NCI-H2196 treated with DMSO at 0.1 percent for 48 hours (cell line): ENCODE results near the gene VPS11.
"Not testable (repeated sequence)": the region's sequence is repeated elsewhere in the genome, so short reads cannot be mapped to it uniquely, and the experiment has no call there.

Experiments
- DNase-seq: peaks from one replicate; lab custom pipeline; 2025; ENCODE audit not compliant: unreplicated experiment; lab: John Stamatoyannopoulos, UW

Gene VPS11

DNA sequence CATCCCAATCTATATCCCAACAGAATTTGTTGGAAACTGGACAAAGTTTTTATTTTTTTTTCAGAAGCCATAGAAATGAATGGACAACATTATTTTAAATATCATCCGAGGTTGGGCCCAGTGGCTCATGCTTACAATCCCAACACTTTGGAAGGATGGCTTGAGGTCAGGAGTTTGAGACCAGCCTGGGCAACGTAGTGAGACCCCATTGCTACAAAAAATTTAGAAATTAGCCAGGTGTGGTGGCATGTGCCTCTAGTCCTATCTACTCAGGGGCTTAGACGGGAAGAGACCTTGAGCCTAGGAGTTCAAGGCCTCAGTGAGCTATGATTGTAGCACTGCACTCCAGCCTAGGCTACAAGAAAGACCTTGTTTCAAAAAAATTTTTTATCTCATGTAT, 32.8 kb upstream of the VPS11 start:
- DNase-seq = no peak

DNA sequence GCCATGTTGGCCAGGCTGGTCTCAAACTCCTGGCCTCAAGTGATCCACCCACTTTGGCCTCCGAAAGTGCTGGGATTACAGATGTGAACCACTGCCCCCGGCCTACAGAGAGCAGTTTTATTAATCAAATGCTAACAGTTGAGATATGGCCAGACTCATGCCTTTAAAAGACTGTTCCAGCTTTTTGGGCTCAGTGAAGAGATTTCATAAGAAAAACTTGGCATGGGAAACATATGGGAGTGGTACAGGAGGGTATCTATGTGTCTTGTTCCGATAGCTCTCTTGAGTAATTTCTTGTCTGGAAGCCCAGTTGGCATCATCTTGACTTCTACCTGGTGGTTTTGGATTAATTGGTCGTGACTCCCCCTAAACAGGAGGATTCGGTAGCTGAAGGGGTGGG, 28.7 kb upstream of the VPS11 start:
- no peak for DNase-seq

DNA sequence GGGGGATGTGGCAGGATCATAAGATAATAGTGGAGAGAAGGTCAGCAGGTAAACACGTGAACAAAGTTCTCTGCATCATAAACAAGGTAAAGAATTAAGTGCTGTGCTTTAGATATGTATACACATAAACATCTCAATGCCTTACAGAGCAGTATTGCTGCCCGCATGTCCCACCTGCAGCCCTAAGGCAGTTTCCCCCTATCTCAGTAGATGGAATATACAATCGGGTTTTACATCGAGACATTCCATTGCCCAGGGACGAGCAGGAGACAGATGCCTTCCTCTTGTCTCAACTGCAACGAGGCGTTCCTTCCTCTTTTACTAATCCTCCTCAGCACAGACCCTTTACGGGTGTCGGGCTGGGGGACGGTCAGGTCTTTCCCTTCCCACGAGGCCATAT, 28.1 kb upstream of the VPS11 start:
- DNase-seq = not testable (repeated sequence)

DNA sequence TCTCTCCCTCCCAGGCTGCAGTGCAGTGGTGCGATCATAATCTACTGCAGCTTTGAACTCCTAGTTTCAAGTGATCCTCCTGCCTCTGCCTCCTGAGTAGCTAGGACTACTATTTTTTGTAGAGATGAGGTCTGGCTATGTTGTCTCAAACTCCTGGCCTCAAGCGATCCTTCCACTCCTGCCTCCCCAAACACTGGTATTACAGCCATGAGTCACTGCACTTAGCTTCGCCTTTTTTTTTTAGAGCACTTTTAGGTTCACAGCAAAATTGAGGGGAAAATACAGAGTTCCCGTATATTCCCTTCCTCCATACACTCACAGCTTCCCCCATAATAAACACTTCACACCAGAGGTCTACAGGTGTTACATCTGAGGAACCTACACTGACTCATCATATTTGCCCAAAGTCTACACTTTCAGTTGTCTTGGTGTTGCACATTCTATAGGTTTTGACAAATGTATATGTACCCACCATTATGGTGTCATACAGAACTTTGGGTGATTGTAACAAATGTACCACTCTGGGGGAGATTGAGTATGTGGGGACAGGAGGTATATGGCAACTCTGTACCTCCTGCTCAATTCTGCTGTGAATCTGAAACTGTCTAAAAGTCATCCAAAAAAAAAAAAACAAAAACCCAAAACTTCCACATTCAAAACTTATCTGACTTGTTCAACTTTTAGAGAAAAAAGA, 25.6 kb upstream of the VPS11 start:
- DNase-seq = no peak

DNA sequence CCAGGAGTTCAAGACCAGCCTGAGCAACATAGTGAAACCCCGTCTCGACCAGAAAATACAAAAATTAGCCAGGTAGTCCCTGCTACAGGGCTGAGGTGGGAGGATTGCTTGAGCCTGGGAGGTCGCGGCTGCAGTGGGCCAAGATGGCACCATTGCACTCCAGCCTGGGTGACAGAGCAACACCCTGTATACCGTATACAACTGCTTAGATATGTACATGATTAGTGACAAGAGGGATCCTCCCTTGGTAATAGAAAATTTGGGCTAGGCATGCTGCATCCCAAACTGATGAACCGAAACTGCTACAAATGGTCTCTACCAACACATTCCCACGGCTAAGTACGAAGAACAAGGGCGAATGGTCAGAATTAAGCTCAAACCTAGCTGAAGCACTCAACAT, 24.7 kb upstream of the VPS11 start:
- DNase-seq = no peak

DNA sequence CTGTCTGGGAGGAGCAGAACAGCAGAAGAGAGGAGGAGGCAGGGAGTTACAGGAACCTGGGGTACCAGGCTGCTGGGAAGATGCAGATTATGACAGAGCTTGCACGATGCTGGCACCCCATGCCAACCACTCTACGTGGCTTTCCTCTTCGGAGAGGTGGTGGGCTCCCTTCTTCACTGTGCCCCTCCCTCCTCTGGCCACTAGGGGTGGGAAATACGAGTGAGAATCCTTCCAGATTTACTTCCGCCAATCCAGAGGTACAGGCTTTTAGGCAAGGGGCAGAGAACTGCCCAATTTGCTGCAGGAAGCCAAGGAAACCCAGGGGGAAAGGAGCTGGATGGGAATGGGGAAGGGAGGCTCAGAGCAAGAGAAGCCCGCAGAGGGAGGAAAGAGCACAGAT, 22.9 kb upstream of the VPS11 start:
- no peak for DNase-seq

DNA sequence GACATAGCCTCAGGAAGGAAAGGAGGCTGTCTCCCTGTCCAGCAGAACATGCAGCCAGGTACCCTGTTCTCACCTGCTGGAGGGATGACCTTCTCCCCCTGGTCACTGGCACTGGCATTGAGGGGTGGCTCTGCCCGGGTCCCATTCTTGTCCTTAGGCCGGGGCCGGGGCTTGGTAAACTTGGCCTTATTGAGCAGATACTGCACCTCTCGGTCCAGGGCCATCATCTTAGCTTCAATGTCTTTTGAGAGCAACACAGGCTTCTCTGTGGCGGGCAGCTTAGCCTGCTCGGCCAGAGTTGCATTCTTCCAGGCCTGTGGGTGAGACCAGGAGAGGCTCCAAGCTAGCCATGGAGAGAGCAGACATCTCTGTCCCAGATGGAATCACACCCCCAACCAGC, 21.1 kb upstream of the VPS11 start:
- no peak for DNase-seq

DNA sequence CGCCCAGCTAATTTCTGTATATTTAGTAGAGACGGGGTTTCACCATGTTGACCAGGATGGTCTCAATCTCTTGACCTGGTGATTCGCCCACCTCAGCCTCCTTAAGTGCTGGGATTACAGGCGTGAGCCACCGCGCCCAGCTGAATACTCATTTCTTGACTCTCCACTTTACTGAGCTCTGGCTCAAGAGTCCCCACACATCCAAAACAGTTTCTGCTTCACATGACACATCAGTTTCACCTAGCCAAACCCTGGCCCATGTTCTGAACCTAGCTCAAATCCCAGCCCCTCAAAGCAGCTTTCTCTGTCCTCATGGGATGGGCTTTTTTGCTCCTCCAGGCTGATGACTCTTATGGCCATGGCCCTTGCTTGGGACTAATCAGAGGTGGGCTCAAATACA, 20.4 kb upstream of the VPS11 start:
- no peak for DNase-seq

DNA sequence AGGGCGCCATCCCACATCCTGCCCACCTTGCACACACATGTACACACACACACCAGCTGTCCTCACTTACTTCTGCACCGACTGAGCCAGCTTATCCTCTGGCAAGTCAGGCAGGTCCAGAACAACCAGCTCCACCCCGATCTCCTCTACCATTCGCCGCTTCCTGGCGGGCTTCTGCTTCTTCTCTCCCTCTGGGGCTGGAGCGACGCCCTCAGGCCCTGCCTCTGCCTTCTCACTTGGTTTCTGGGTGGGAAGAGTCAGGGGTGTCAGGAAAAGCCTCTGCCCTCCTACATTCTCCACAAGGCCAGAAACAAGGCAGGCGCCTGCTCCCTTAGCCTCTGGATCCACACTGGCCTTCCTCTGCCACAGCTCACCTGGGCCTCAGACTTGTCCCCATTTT, 19.0 kb upstream of the VPS11 start:
- no peak for DNase-seq

DNA sequence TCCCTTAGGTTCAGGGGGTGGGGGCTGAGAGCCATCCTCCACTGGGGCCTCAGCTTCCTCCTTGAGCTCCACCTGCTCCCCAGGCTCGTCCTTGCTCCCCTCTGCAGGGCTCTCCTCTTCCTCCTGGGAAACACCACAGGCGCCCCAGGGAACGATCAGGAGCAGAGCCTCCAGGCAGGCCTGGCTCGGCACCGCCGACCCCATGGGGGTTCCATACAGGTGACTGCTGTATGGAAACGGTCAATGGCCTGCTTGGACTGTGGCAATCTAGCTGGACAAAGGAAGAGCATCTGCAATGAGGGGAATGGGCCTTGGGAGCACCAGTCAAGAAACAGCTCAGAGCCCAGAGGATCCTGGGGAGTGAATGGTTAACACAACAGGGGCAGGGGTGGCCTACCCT, 18.5 kb upstream of the VPS11 start:
- no peak for DNase-seq

DNA sequence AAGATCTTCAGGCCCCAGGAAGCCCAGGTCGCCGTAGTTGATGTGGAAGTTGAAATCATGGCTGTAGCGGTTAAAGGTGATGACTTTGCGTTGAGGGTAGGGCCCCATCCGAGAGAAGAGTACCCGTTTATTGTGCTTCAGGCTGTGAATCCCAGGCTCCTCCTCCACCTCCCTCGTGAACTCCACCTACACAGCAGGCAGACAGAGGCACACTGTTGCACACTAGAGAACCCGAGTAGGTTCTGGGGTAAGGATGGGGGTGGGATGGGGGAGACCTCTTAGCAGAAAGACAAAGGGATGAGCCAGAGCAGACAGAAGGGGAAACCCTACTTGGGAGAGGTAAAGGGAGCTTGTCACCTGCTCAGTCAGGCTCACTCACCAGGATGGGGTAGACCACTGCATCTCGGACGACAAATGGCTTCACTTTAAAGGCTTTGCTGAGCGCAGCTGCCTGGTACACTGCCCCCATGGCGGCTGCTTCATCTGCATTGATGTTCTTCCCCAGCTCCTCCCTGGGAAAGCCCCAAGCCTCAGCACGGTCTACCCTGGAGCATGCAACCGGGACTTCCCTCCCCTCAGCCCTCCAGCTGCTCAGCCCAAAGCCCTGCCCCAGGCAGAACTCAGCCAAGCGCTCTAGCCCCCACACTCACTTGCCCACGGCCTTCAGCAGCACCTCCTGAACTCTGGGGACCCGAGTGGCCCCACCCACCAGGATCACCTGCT, 16.0 kb upstream of the VPS11 start:
- DNase-seq = no peak

DNA sequence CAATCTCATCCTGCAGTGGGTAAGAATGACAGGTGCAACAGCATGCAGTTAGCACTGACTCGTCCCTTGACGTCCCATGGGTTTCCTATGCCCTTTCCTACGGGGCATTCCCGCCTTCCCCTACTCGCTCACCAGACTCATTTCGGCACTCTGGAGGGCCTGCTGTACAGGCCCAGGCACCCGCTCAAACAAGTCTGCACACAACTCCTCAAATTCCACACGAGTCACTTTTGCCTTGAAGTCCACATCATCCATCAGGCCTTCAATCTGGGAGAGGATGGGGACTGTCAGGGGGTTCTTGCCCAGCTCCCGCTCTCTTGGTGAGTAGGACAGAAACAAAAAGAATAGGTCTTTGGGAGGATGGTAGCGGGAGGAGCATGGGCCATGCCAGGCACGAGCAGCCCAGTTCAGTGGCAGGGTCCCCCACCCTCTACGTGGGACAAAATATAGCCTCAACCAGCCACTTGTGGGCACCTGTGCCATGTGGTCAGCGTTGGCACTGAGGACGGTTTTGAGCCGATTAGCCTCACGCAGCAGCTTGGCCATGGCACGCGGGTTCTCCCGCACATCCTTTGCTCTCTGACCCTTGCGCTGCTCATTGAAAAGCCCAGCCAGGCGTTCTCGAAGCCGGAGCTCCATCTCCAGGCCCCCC, 15.3 kb upstream of the VPS11 start:
- no peak for DNase-seq

DNA sequence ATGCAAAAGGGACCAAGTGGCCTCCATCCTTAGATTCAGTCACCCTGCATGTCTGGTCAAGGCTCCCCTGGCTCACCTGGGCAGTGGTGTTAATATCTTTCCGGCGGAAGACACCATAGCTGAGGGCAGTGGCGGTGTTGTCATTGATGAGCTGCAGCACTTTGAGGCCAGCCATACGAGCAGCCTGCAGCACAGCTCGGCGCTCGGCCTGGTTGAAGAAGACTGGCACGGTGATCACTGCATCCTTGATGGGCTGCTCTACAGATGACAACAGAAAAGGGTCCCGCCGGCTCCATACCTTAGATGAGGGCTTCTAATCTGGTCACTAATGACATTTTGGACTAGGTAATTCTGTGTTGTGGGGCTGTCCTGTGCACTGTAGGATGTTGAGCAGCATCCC, 13.2 kb upstream of the VPS11 start:
- DNase-seq = no peak

DNA sequence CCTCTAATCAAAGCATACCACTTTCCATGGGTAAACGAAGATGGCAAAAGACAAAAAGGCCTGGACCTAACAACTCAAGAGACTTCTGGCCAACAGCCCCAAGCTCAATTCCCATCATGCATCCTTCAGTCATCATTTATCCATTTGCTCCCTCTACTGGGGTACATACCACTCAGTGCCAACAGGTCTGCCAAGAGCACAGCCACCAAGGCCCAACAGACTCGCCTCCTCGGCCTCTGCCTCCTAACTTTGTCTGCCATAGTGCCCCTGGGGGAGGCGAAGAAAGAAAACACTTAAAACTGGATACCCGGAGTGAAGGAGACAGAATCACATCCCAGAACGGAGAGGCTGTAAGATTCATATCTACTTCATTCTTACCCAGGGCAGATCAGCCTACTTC, 11.7 kb upstream of the VPS11 start:
- no peak for DNase-seq

DNA sequence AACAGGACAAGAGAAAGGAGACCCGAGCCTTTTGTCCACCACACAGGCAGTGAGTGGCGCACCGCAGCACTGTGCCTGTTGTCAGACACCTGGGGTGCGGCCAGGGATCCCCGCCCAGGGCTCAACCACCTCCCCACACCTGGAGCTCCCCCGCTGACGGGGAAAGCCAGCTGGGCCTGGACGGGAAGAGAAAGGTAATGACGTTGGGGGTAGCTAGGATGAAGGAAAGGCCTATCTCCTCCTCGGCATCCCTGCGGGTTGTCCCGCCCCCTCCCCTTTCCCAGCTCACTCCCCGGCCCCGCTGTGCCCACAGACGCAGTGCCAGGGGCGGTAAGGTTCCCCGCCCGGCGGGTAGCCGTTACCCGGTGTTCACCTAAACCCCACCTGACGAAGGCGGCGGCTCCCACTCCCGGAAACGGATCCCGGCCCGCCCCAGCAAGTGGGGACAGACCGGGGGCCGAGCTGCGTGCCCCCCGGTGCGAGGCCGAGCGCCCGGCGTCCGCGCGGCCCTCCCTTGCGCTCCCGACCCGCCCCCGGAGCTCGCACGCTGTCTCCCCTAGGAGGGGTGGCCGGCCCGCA, 11.1 kb upstream of the VPS11 start:
- DNase-seq = no peak

DNA sequence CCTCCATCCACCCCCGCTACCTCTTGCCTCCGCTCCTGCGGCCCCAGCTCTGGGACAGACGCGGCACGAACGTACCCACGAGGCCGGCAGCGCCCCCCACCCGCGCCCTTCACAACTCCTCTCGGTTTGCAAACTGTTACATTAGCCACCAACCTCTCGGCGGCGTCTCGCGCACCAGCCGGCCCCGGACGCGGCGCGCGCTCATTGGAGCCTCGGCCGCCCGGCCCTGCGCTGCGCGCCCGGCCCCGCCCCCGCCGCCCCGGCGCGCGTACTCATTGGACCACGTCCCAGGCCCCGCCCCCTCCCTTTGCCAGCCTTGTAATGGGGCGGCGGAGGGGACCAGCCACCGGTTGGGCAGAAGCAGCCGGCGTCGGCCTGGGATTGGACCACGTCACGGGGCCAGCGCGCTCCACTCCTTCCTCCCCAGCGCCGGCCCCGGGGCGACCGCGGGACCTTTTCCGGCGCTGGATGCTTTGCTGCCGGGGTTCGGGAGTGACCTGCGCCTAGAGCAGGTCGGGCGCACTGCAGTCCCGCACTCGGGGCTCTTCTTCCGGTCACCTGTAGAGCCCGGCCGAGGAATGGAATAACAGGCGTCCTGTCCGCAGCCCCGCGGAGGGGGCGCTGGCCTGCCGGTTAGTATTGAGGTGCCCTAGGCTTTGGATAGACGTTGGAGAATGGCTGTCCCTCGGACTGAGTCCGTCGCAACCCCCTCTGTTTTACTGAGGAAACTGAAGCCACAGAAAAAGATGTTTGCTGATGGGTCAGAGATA, 10.4 kb upstream of the VPS11 start, which contains the start of gene HYOU1:
Gene HYOU1 (minus strand): TSS at position 206 of the 770 bp plus-strand sequence. CDS start 1,045 bp downstream, outside the sequence.
- peak; percentile 95 for DNase-seq

DNA sequence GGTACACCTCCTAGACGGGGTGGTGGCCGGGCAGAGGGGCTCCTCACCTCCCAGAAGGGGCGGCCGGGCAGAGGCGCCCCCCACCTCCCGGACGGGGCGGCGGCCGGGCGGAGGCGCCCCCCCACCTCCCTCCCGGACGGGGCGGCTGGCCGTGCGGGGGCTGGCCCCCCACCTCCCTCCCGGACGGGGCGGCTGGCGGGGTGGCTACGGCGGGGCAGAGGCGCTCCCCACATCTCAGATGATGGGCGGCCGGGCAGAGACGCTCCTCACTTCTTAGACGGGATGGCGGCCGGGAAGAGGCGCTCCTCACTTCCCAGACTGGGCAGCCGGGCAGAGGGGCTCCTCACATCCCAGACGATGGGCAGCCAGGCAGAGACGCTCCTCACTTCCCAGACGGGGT, 8.5 kb upstream of the VPS11 start:
- not testable (repeated sequence) for DNase-seq

DNA sequence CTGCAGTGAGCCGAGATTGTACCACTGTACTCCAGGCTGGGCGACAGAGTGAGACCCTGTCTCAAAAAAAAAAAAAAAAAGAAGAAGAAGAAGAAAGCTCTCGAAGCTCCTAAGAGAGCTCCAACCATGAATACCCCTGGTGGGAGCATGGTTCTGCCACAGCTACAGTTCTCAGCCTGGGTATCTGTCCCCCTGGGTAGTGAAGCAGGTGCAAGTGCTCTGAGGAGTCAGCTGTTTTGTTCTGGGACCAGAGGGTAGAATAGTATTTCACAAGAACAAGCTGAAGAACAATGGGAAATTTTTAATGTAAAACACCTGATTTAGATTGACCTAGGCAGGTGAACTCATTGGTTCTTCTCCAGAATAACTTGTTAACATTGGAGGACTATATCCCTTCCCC, 6.4 kb upstream of the VPS11 start:
- no peak for DNase-seq

DNA sequence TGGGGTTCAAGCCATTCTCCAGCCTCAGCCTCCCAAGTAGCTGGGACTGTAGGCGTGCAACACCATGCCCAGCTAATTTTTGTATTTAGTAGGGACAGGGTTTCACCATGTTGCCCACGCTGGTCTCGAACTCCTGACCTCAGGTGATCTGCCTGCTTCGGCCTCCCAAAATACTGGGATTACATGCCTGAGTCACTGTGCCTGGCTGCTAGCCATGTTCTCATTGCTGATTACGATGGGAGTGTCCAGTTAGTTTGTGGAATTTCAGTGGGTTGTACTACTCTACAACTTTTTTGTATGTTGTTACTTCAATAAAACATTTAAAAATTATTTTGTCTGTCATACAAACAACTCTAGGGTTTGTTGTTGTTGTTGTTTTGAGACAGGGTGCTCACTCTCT, 4.8 kb upstream of the VPS11 start:
- DNase-seq = no peak

DNA sequence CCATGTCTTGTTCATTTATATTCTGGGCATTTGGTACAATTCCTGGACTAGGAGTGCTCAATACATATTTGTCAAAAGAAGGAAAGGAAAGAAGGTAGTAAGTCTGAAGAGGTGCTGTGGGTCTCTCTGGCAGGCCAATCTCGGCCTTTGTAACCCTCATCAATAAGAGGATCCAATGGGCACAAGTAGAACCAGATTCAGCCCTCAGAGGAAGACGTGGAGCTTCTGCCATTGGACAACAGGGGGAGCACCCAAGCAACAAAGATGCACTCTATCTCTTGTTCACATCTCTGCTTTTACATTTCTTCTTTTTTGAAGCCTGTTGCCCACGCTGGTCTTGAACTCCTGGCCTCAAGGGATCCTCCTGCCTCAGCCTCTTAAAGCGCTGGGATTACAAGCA, 2.2 kb upstream of the VPS11 start:
- DNase-seq = no peak

DNA sequence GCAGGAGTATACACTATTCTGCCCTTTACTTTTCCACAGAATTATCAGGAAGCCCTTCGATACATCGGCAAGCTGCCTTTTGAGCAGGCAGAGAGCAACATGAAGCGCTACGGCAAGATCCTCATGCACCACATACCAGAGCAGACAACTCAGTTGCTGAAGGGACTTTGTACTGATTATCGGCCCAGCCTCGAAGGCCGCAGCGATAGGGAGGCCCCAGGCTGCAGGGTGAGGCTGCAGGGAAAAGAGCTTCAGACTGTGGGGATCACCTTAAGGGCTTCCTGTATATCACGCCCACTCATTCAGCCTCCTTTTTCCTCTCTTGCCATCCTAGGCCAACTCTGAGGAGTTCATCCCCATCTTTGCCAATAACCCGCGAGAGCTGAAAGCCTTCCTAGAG, 10.2 kb downstream of the VPS11 start:
- DNase-seq = no peak
